ENCODE results near the gene NES. TPM values are rescaled to one million over a fixed set of nuclear protein-coding genes. Genes with fewer than 3 reads are reported as not detected.

Gene NES
- total and polyA plus RNA-seq, 4 donors = 0.15 to 3.1 (median 1.9) TPM

DNA sequence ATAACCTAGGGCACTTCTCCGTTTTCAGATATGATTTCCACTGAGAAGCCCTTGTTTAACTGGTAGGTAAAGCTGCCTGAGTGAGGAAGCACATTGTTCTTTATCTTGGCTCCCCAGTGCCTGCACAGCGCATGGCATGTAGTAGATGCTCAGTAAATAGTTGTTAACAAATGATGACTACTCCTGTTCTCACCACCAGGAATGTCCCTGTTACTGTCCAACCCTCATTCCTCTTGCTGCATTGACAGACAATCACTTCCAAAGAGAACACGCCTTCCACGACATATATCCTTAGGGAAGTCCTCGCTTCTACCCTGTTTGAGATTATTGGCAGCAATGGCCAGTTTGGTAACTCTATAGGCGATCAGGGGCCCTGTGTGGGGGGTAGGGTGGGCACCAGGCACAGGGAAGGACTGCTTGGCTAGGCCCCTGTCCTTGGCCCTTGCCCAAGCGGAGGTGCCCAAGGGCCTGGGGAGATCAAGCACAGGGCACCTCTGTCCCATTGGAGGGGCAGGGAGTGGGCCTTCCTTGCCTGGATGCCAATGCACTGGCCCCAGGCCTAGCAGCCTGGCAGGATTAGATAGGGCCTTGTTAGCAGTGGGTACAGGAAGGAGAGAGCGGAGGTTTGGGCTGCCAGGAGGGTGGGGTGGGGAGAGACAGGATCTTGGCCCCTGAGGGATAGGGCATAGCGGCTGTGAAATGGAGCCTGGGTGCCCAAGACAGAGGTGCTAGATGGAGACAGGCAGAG, 10.2 kb downstream of the NES start:
- H3K4me3 ChIP-seq (ENCODE audit: low read depth in 1 of 3, low read length in 3 of 3) = no peak overlapping the region
- 90% methylated on average over 9 of the region's 9 CpGs for WGBS
- TF ChIP-seq EGR1 (IDR thresholded peaks at IDR 0.05; ENCODE audit: low read depth in 2 of 2) (no peak), FOXA2 (IDR thresholded peaks at IDR 0.05) (no peak), SP1 (IDR thresholded peaks at IDR 0.05) (no peak), RXRA (IDR thresholded peaks at IDR 0.05) (no peak)
- TF ChIP-seq, protein P1, sequence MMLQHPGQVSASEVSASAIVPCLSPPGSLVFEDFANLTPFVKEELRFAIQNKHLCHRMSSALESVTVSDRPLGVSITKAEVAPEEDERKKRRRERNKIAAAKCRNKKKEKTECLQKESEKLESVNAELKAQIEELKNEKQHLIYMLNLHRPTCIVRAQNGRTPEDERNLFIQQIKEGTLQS (IDR thresholded peaks at IDR 0.05) = no peak
- TF ChIP-seq, protein P2, sequence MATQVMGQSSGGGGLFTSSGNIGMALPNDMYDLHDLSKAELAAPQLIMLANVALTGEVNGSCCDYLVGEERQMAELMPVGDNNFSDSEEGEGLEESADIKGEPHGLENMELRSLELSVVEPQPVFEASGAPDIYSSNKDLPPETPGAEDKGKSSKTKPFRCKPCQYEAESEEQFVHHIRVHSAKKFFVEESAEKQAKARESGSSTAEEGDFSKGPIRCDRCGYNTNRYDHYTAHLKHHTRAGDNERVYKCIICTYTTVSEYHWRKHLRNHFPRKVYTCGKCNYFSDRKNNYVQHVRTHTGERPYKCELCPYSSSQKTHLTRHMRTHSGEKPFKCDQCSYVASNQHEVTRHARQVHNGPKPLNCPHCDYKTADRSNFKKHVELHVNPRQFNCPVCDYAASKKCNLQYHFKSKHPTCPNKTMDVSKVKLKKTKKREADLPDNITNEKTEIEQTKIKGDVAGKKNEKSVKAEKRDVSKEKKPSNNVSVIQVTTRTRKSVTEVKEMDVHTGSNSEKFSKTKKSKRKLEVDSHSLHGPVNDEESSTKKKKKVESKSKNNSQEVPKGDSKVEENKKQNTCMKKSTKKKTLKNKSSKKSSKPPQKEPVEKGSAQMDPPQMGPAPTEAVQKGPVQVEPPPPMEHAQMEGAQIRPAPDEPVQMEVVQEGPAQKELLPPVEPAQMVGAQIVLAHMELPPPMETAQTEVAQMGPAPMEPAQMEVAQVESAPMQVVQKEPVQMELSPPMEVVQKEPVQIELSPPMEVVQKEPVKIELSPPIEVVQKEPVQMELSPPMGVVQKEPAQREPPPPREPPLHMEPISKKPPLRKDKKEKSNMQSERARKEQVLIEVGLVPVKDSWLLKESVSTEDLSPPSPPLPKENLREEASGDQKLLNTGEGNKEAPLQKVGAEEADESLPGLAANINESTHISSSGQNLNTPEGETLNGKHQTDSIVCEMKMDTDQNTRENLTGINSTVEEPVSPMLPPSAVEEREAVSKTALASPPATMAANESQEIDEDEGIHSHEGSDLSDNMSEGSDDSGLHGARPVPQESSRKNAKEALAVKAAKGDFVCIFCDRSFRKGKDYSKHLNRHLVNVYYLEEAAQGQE (IDR thresholded peaks at IDR 0.05) = no peak
- TF ChIP-seq, protein P3, sequence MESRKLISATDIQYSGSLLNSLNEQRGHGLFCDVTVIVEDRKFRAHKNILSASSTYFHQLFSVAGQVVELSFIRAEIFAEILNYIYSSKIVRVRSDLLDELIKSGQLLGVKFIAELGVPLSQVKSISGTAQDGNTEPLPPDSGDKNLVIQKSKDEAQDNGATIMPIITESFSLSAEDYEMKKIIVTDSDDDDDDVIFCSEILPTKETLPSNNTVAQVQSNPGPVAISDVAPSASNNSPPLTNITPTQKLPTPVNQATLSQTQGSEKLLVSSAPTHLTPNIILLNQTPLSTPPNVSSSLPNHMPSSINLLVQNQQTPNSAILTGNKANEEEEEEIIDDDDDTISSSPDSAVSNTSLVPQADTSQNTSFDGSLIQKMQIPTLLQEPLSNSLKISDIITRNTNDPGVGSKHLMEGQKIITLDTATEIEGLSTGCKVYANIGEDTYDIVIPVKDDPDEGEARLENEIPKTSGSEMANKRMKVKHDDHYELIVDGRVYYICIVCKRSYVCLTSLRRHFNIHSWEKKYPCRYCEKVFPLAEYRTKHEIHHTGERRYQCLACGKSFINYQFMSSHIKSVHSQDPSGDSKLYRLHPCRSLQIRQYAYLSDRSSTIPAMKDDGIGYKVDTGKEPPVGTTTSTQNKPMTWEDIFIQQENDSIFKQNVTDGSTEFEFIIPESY (IDR thresholded peaks at IDR 0.05) = no peak
- DNase-seq (ENCODE audit: low spot score) = no peak
- no peak overlapping the region for H3K9ac ChIP-seq (ENCODE audit: low read depth in 1 of 2, low read length in 2 of 2)
- peak overlapping the region; percentile 37 to 56 for H3K27ac ChIP-seq (ENCODE audit: low read depth in 1 of 2, low read length in 2 of 2)
- peaks cover 0 to 2% (median 0%) of the 10 kb centered on the region in 4 donors for H3K27me3 ChIP-seq (ENCODE audit: control insufficient read depth in 4 of 4, insufficient read depth in 4 of 4, low read length in 3 of 4)
- H3K9me3 ChIP-seq (ENCODE audit: control insufficient read depth in 4 of 4, low read length in 3 of 4) = no peaks in the 10 kb centered on the region
- H3K4me1 ChIP-seq (ENCODE audit: control insufficient read depth in 4 of 4, insufficient read depth in 4 of 4, low read length in 3 of 4) = peaks cover 0 to 16% (median 7%) of the 10 kb centered on the region in 4 donors
- no peaks in the 10 kb centered on the region for H3K36me3 ChIP-seq (ENCODE audit: control insufficient read depth in 4 of 4, insufficient read depth in 3 of 4, low read depth in 1 of 4, low read length in 3 of 4)

DNA sequence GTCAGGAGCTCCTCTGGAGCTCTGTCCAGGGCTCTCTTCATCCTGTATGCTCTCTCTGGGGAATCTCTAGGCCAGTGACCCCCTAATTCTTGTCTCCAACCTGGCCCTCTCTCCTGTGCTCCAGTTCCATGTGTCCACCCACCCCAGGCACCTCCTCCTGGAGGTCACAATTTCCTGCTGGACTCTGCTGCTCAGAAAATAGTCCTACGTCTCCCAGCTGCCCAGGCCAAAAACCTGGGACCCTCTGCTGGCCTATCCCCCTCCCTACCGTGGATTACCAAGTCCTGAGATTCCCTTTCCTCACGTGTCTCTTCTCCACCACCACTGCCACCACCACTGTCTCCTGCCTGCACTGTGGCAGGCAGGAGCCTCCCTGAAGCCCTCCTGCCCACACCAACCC, 11.7 kb downstream of the NES start:
- no peak for TF ChIP-seq HNF4G (IDR thresholded peaks at IDR 0.05)
- no peak for TF ChIP-seq EGR1 (IDR thresholded peaks at IDR 0.05; ENCODE audit: low read depth in 2 of 2)
- no peak for DNase-seq (ENCODE audit: low spot score)
- peaks cover 0 to 2% (median 0%) of the 10 kb centered on the region in 4 donors for H3K27me3 ChIP-seq (ENCODE audit: control insufficient read depth in 4 of 4, insufficient read depth in 4 of 4, low read length in 3 of 4)
- no peak overlapping the region for H3K9ac ChIP-seq (ENCODE audit: low read depth in 1 of 2, low read length in 2 of 2)
- no peaks in the 10 kb centered on the region for H3K9me3 ChIP-seq (ENCODE audit: control insufficient read depth in 4 of 4, low read length in 3 of 4)
- H3K36me3 ChIP-seq (ENCODE audit: control insufficient read depth in 4 of 4, insufficient read depth in 3 of 4, low read depth in 1 of 4, low read length in 3 of 4) = no peaks in the 10 kb centered on the region
- H3K4me3 ChIP-seq (ENCODE audit: low read depth in 1 of 3, low read length in 3 of 3) = no peak overlapping the region
- H3K4me1 ChIP-seq (ENCODE audit: control insufficient read depth in 4 of 4, insufficient read depth in 4 of 4, low read length in 3 of 4) = peaks cover 0 to 25% (median 9%) of the 10 kb centered on the region in 4 donors
- 48% methylated on average over 3 of the region's 3 CpGs for WGBS
- no peak overlapping the region for H3K27ac ChIP-seq (ENCODE audit: low read depth in 1 of 2, low read length in 2 of 2)

DNA sequence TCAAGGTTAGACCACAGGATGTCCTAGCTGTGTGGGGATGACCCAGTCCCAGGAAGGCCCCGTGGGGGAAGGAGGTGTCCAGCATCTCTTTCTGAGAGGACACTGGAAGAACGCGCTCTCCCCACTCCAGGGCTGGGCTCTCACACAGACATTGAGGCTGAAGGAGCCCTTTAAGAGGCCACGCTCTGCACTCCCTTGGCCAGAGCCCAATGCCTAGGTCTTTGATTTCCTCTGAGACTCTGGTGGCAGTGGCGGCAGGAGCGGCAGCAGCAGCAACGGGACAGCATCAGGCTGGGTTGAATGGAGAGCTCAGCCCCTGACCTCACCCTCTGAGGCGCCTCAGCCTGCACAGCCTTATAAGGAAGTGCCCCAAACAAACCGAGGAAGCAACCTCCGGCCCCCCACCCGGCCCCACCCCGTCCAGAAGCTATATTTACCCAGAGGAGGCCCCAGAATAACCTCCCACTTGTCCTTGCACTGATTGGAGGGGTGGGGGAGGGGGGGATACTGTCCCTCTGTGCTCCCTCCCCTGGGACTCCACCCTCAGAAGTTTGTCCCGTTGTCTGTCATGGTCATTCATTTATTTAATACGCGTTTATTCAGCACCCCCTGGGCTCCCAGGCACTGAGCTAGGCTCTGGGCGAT, 12.3 kb downstream of the NES start:
- Histone ChIP-seq H3K36me3 (ENCODE audit: control insufficient read depth in 4 of 4, insufficient read depth in 3 of 4, low read depth in 1 of 4, low read length in 3 of 4) (no peaks in the 10 kb centered on the region), H3K4me3 (ENCODE audit: low read depth in 1 of 3, low read length in 3 of 3) (no peak overlapping the region), H3K4me1 (ENCODE audit: control insufficient read depth in 4 of 4, insufficient read depth in 4 of 4, low read length in 3 of 4) (peaks cover 0 to 29% (median 9%) of the 10 kb centered on the region in 4 donors), H3K27me3 (ENCODE audit: control insufficient read depth in 4 of 4, insufficient read depth in 4 of 4, low read length in 3 of 4) (peaks cover 0 to 2% (median 0%) of the 10 kb centered on the region in 4 donors), H3K27ac (ENCODE audit: low read depth in 1 of 2, low read length in 2 of 2) (peak overlapping the region; percentile 42 to 59), H3K9me3 (ENCODE audit: control insufficient read depth in 4 of 4, low read length in 3 of 4) (no peaks in the 10 kb centered on the region), H3K9ac (ENCODE audit: low read depth in 1 of 2, low read length in 2 of 2) (no peak overlapping the region)
- DNase-seq (ENCODE audit: low spot score) = no peak
- no peak for TF ChIP-seq TAF1 (conservative IDR thresholded peaks at IDR 0.05)
- peak; percentile 24 for TF ChIP-seq SP1 (IDR thresholded peaks at IDR 0.05)
- TF ChIP-seq NR2F2 (IDR thresholded peaks at IDR 0.05) = peak; percentile 14
- TF ChIP-seq, protein P2 (IDR thresholded peaks at IDR 0.05) = peak; percentile 16
- WGBS = 27% methylated on average over 16 of the region's 16 CpGs
